Activated gamma-delta T cell (primary cell): ENCODE results near the gene ZNF438.
"Not testable (repeated sequence)": the region's sequence is repeated elsewhere in the genome, so short reads cannot be mapped to it uniquely, and the experiment has no call there.

Experiments used
- DNase-seq: peaks from one replicate; lab custom pipeline; 2025; lab: John Stamatoyannopoulos, UW
- total RNA-seq, 2 donors: gene quantifications; one replicate each; lab custom pipeline; 2026; lab: John Stamatoyannopoulos, UW

The ZNF438 gene
- 6.9 to 7.8 reads per million in 2 donors for total RNA-seq

GRCh38 chr10:31031558-31032257, at the start of gene ZNF438:
Gene ZNF438, minus strand, starts transcription at chr10:31031865. Its CDS starts 154,831 bp downstream, at chr10:30877034.
- peak; percentile 93 for DNase-seq

GRCh38 chr10:31076610-31076988, 44.9 kb upstream of the ZNF438 start:
- DNase-seq, result no peak

- DNase-seq, result no peak
These were observed 44.4 kb upstream of the ZNF438 start for GRCh38 chr10:31075881-31076609.

GRCh38 chr10:31075434-31075833, 43.8 kb upstream of the ZNF438 start:
- no peak for DNase-seq

GRCh38 chr10:31074722-31075086, 43.0 kb upstream of the ZNF438 start:
- DNase-seq, result no peak

GRCh38 chr10:31073996-31074721, 42.5 kb upstream of the ZNF438 start:
- no peak for DNase-seq

- DNase-seq, result no peak
These were observed 41.5 kb upstream of the ZNF438 start for GRCh38 chr10:31073211-31073610.

- DNase-seq, result no peak
These were observed 40.8 kb upstream of the ZNF438 start for GRCh38 chr10:31072451-31072850.

GRCh38 chr10:31071232-31072005, 39.8 kb upstream of the ZNF438 start:
- DNase-seq, result no peak

GRCh38 chr10:31070691-31071090, 39.0 kb upstream of the ZNF438 start:
- no peak for DNase-seq

GRCh38 chr10:31070025-31070424, 38.4 kb upstream of the ZNF438 start:
- no peak for DNase-seq

- no peak for DNase-seq
These were observed 37.7 kb upstream of the ZNF438 start for GRCh38 chr10:31069411-31069810.

- DNase-seq, result no peak
These were observed 32.7 kb upstream of the ZNF438 start for GRCh38 chr10:31064348-31064747.

- no peak for DNase-seq
These were observed 32.2 kb upstream of the ZNF438 start for GRCh38 chr10:31063841-31064240.

GRCh38 chr10:31062856-31063255, 31.2 kb upstream of the ZNF438 start:
- DNase-seq, result no peak

GRCh38 chr10:31061941-31062340, 30.3 kb upstream of the ZNF438 start:
- DNase-seq, result no peak

- no peak for DNase-seq
These were observed 27.4 kb upstream of the ZNF438 start for GRCh38 chr10:31058795-31059703.

GRCh38 chr10:31056678-31057077, 25.0 kb upstream of the ZNF438 start:
- DNase-seq, result not testable (repeated sequence)

GRCh38 chr10:31055573-31056251, 24.0 kb upstream of the ZNF438 start:
- no peak for DNase-seq

GRCh38 chr10:31051703-31052102, 20.0 kb upstream of the ZNF438 start:
- no peak for DNase-seq
